ENCODE data around the gene ODR4.

The ODR4 gene

DNA sequence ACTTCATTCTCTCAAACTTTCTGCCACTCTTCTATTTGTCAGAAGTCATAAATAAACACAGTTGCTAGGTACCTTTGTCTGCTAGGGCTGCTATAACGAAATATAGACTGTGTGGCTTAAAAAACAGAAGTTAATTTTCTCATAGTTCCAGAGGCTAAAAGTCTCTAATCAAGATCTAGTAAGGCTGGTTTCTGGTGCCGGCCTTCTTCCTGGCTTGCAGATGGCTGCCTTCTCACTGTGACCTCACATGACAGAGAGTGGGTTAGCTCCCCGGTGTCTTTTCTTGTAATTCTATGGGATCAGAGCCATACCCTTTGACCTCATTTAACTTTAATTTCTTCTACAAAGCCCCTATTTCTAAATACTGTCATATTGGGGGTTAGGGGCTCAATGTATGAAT lies 79.3 kb downstream of the ODR4 start:
- TF ChIP-seq GATA3 (IDR thresholded peaks at IDR 0.05; ENCODE audit: low read depth, low read length), result no peak
- TF ChIP-seq GATA2 (IDR thresholded peaks at IDR 0.05; ENCODE audit: low read depth, low read length), result no peak

DNA sequence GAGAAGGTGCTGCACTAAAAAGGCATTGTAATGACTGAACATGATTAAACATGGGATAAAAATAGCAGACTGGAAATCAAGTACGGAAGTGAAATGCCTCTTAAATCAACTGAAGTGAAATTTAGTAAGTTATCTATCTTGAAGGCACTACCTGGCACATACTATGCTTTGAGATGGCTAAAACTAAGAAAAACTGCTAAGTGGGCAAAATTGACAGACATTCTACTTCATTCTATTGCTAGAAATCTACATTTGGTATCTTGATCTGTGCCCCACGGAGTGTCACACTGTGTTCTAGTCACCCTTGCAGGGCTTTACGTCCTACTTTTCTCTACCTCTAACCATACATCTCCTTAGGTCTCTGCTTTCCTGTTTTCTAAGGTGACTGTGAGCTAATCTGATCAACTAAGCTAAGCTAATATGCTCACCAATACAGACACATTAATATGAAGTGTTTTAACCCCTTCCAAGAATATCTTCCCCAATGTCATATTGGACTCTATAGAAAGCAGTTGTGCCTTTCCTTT lies 81.2 kb downstream of the ODR4 start:
- TF ChIP-seq GATA3 (IDR thresholded peaks at IDR 0.05; ENCODE audit: low read depth, low read length) (no peak), GATA2 (IDR thresholded peaks at IDR 0.05; ENCODE audit: low read depth, low read length) (no peak)

DNA sequence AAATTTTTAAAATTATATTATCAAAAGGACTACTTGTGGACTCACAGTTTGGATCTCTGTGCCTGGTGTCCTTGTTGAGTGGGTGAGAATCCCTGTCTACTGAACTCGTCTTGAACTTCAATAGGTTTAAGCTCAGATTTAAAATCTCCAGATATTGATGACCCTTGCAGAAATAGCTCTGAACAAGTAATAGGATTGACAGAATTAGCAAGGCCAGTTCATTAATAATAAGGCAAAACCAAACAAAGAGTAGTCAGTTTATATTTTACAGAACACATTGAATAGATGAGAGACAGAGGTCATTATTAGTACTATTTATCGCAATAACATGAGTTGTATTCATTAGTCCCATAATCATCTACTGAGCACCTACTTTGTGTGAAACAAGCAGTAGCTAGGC lies 85.4 kb downstream of the ODR4 start, which contains the start of gene PDC:
PDC (minus strand) TSS at position 101 of the 400 bp plus-strand sequence. CDS start 11,655 bp downstream, outside the sequence.
- TF ChIP-seq GATA3 (IDR thresholded peaks at IDR 0.05; ENCODE audit: low read depth, low read length) (no peak), GATA2 (IDR thresholded peaks at IDR 0.05; ENCODE audit: low read depth, low read length) (no peak)

DNA sequence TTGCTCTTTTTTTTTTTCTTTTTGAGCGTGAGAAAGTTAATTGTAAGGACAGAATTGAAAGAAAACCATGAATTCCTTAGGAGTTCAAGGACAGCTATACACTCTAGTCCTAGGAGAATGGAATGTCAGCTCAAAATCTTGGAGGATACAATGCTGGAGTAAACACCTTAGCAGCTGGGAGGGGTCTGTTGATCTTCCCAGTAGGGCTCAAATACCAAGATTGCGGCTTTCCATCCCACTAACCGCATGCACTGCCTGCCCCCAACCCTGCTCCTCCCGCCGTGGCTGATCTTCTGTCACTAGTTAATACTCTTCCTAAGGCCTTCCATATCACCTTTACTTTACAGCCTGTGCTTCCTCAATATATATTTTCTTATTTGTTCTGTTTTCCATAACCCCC lies 87.9 kb downstream of the ODR4 start:
- TF ChIP-seq GATA3 (IDR thresholded peaks at IDR 0.05; ENCODE audit: low read depth, low read length), result no peak
- TF ChIP-seq GATA2 (IDR thresholded peaks at IDR 0.05; ENCODE audit: low read depth, low read length), result no peak

DNA sequence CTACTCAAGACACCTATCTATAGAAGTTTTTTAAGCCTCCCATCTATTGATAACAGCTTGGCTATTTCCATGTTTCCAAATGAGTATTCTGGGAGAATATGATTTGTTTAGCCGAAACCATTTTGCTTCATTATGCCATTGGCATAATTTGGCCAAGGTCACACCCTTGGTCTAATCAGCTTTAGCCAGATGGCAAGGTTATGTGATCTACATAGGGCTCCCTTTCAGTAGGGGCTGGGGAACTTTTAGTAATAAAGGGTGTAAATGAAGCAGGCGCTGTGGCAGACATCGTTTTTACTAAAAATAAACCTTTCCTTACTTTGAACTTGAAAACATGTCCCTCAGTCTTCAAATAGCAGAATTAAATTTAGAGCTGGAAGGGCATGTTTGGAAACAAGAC lies 88.3 kb downstream of the ODR4 start:
- TF ChIP-seq GATA2 (IDR thresholded peaks at IDR 0.05; ENCODE audit: low read depth, low read length) (no peak), GATA3 (IDR thresholded peaks at IDR 0.05; ENCODE audit: low read depth, low read length) (no peak)

DNA sequence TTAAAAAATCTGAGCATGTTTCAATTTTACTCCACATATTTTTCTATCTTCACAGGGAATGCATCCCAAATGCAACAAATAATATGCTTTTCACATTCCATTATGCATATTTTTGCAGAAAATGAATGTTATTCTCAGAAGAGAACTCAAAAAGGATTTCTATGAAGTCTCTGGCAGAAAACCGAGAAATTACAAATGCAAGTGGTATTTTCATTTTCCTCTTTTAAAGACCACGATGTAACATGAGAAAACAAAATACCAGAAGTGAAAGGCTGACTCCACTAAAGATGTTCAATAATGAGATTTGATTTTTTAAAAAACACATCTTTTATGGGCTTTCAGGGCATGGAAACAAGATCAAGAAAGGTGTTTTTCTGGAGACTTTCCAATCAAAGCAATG lies 90.3 kb downstream of the ODR4 start:
- TF ChIP-seq GATA2 (IDR thresholded peaks at IDR 0.05; ENCODE audit: low read depth, low read length) (no peak), GATA3 (IDR thresholded peaks at IDR 0.05; ENCODE audit: low read depth, low read length) (no peak)

Data from SH-SY5Y (cell line).